OCI-M1 (cell line): Measurements from ENCODE around the gene ARGFX.
A peak's percentile ranks its signal among the peaks of the same experiment; 100 is the strongest.
"Not testable (repeated sequence)": the region's sequence is repeated elsewhere in the genome, so short reads cannot be mapped to it uniquely, and the experiment has no call there.

Source experiments
- DNase-seq: peaks from one replicate; lab custom pipeline; 2025; lab: John Stamatoyannopoulos, UW

The ARGFX gene

GRCh38 chr3:121567649-121568048, at the start of gene ARGFX:
Gene ARGFX (plus strand): TSS chr3:121567949. CDS start chr3:121570714, 2,765 bp downstream.
- no peak for DNase-seq

DNA sequence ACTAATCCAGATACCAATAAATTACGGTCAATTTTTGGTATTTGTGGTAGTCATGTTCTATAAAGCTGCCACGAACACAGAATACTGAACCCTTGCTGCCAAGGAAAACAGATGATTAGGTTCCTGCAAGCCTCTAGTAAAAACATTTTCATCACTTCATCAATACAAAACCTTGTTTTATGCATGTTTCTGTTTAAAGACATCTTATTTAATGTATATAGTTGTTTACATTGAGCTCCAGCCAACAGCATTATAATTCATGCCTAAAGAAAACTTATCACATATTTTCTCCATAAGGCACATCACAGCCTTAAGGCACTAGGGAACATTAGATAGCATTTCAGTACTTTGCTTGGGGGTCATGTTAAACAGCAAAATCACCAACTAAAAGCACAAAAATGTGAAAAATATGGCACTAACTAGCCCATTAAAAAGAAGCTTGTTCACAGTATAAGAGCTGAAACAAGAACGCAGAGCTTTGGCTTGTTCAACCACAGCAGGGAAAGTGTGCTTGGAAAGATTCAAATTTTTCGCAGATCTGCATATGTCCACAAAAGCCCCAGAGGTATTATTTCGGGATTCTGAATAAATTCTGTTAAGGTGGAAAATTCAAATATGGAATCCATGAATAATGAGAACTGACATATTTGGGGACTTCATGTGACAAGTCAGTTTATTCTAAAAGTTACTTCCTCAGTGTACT, 49.6 kb upstream of the ARGFX start:
- no peak for DNase-seq

DNA sequence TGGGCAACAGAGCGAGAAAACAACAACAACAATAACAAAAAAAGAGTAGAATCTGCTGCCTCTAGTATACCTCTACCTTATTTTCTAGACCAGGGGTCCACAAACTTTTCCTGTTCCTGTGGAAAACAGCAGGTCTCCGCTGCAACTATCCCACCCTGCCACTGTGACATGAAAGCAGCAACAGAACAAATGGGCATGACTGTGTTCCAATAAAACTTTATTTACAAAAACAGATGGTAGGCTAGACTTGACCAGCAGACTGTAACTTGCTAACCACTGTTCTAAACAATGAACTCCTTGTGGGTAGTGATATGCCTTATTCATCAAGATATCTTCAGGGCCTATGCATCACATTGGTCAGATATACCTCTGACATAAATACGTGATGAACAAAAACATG, 47.2 kb upstream of the ARGFX start:
- DNase-seq: no peak

GRCh38 chr3:121529308-121529707, 38.4 kb upstream of the ARGFX start:
- DNase-seq: no peak

- no peak for DNase-seq
These were observed 36.5 kb upstream of the ARGFX start for GRCh38 chr3:121531269-121531668.

GRCh38 chr3:121542924-121543323, 24.8 kb upstream of the ARGFX start:
- DNase-seq: no peak

DNA sequence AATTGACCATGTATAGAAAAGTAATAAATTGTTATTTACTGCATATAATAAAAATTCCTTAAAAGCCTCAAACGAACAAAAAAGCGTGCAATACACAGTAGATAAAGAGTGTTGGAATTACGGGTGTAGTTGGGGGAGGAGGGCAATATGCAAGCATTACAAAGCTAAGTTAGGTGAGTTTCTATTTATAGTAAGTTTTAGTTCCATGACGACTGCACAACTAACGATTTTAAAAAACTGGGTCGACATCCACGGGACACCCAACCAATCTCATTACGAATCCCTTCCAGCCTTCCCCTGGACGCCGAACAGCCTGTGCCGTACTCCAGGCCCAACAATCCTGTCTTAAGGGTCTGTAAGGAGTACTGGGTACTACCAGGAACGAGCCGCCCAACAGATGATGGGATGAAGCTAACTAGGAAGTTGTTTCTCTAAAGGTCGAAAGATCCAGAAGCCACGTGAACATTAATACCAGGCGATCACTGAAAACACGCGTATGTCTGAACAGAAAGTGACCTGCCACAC, 22.6 kb upstream of the ARGFX start:
- DNase-seq: peak; percentile 61

DNA sequence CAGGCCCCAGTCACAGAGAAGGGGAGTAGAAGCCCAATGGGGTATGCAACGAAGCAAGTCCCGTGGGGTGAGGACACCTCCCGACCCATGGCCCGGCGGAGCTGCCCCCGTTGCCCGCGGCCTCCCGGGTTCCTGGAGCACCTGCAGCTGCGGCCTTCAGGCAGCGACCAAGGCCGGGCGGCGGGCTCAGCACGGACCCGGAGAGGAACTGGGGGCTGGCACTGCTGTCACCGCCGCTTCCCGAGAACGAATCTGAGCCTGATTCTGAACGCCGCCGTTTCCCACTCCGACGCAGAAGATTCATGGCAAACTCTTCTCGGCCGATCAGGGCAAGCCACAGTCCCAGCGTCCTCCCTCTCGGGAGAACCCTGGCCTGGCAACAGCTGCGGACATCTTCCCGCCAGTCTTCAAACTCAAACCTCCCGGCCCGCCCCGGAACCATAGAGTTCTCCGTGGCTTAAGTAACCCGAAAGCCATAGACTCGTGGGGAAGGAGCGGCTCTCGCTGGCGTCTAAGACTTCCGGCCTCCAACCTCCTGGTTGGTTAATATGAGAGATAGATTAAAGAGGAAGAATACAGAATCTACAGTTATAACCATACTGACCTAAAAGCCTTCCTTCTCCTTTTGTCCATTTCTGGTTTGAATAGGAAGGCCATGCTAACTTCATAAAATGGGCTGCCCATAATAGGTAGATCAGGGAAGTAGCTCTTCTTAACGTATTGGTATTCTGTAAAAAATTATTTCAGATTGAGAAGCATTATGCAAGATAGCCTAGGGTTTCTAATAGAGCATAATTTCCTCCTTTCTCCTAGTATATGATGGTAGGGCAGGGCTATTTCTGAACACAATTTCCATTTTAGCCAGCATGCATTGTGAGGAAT, 21.9 kb upstream of the ARGFX start, which contains the start of gene POLQ:
Gene POLQ (minus strand): TSS at position 415 of the 882 bp plus-strand sequence. CDS start 111 bp downstream, at position 304.
- peak; percentile 97 for DNase-seq

DNA sequence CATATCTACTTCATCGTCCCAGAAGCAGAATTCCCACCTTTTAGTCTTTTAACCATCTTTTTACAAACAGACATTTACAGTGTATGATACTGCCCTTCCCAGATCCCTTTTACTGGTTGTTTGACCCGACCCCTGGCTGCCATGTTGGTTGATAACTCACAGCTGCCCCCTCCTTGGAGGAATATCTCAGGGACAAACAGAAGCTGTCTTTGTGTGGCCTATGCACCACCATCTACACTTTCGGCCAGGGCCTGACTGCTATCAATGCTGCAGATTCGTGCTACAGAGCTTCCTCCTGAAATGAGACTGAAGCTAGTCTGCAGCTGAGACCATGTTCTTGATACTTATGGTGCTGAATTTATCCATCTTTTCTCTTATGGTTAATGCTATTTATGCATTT, 15.4 kb upstream of the ARGFX start:
- DNase-seq: peak; percentile 54

GRCh38 chr3:121552797-121553196, 15.0 kb upstream of the ARGFX start:
- DNase-seq: peak; percentile 49

GRCh38 chr3:121557426-121557934, 10.3 kb upstream of the ARGFX start:
- DNase-seq: no peak

DNA sequence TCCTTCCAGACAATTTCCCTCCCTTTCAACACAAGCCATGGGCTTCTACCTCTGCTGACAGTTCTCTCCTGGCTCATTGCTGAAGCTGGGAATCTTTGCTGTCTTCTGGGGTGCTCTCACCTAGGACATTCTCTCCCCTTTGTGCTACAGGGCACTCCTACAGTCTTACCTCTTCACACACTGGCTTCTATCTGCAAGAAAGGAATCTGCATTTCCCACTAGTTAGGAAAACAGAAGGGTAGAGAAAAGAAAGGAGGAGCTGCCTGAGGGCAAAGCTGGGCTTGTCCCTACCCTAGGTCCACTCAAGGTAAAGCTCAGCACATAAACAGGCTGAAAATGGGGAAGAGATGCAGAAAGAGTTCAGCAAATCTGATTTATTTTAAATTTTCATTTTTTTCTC, 5.6 kb upstream of the ARGFX start:
- DNase-seq: no peak

GRCh38 chr3:121566773-121567172, 976 bp upstream of the ARGFX start:
- no peak for DNase-seq

GRCh38 chr3:121574449-121574848, 6.7 kb downstream of the ARGFX start:
- DNase-seq: peak; percentile 82

DNA sequence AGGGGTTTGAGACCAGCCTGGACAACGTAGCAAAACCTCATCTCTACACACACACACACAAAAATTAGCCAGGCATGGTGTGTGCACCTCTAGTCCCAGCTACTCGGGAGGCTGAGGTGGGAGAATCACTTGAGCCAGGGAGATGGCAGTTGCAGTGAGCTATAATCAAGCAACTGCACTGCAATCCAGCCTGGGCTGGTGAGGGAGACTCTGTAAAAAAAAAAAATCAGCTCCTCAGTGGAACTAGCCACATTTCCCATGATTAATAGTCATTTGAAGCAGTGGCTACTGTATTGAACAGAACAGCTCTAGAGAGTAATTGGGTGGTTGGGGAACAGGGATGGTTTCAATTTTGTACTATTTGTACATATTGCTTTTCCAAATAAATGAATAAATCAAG, 13.9 kb downstream of the ARGFX start:
- DNase-seq: no peak

DNA sequence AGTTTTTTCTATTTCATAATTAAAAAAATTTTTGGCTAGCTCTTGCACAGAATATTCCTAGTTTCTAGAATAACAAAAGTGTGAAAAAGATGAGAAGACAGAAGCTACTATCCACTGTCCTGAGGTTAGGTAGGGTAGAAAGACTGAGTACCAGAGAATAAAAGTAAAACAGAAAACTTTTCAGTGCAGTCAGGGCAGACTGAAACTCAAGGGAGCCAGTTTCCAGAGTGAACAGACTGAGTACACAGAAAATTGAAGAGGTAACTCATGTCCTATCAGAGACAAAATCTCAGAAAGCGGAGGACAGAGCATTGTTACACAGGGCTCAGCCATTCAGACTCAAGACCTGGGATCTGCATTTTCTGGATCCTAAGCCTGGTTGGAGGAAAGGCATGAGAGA, 16.7 kb downstream of the ARGFX start:
- no peak for DNase-seq

GRCh38 chr3:121592856-121593702, 25.3 kb downstream of the ARGFX start, which contains the start of gene FBXO40:
Gene FBXO40 (plus strand): TSS chr3:121593379. CDS start chr3:121620576, 27,197 bp downstream.
- no peak for DNase-seq

- not testable (repeated sequence) for DNase-seq
These were observed 26.1 kb downstream of the ARGFX start for GRCh38 chr3:121593806-121594205.

DNA sequence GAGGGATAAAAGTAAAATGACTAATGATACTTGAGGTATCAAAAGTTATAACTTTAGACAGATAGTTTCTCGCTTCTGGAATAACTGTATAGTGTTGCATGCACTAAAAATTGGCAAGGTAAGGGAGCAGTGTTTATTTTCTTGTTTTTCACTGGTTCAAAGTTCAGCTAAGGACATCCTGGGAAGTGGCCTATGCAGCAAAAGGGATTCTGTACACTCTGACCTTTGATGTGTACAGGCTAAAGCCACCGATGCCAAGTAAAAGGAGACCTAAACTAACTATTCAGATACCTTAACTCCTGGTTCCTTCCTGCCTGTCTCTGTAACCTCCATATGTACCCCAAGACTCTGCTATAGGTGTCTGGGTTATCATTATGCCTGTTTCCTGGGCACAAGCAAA, 27.1 kb downstream of the ARGFX start:
- DNase-seq: no peak

DNA sequence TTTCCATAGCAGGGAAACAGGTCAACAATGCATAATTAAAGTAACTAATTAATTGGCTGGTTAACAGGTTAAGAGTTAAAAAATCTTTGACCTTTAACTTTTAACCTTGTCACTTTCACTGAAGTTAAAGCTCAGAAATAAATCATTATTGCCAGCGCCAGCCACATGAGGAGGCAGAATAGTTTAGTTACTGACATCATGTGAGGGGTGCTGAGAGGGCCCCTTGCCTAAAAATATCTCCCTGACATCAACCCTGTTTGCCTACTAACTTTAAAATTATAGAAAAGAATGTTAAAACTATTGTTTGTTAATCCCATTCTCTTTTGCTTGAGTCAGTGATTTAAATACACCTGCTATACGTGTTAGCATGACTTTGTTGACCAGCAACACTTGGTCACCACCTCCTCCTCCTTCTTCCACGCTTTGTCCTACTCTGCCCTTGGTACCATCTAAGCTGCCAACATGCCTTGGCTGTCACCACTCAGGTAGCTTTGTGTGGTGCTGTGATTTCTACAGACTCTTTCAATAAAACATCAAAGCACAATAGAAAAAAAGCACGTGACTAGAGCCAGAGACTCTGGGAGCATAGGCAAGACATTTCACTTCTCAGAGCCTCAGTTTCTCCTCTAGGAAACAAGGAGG, 28.1 kb downstream of the ARGFX start:
- no peak for DNase-seq

- DNase-seq: no peak
These were observed 30.8 kb downstream of the ARGFX start for GRCh38 chr3:121598564-121598963.
